Adrenal gland (tissue), 5 donors: ENCODE data around the gene TRAPPC13.
"Not testable (repeated sequence)": the region's sequence is repeated elsewhere in the genome, so short reads cannot be mapped to it uniquely, and the experiment has no call there.

Source experiments
- POLR2A ChIP-seq, 2 donors: fragments of 450-650 bp; IDR thresholded peaks; one replicate each; pipeline ENCODE4 v1.6.1; 2017; ENCODE audit warnings: antibody characterized with exemption in 2 of 2, mild to moderate bottlenecking in 2 of 2, moderate library complexity in 1 of 2
- TF ChIP-seq, protein P1 (sequence below), 6 experiments: fragments of 450-650 bp in 4 of 6; fragments of 200-600 bp in 2 of 6; sonication (generic) in 1 of 6; IDR thresholded peaks; 1 replicate in 5 of 6; 2 replicates in 1 of 6; pipeline versions ENCODE4 v1.5.1 to v1.8.0; 2016 to 2021; ENCODE audit warnings: antibody characterized with exemption in 6 of 6, mild to moderate bottlenecking in 2 of 6, moderate library complexity in 1 of 6
- donor health status: DM: no; HTN: no; CAD: no.

GRCh38 chr5:65601761-65602160 is 23.1 kb upstream of the TRAPPC13 start:
- TF ChIP-seq, protein P1, sequence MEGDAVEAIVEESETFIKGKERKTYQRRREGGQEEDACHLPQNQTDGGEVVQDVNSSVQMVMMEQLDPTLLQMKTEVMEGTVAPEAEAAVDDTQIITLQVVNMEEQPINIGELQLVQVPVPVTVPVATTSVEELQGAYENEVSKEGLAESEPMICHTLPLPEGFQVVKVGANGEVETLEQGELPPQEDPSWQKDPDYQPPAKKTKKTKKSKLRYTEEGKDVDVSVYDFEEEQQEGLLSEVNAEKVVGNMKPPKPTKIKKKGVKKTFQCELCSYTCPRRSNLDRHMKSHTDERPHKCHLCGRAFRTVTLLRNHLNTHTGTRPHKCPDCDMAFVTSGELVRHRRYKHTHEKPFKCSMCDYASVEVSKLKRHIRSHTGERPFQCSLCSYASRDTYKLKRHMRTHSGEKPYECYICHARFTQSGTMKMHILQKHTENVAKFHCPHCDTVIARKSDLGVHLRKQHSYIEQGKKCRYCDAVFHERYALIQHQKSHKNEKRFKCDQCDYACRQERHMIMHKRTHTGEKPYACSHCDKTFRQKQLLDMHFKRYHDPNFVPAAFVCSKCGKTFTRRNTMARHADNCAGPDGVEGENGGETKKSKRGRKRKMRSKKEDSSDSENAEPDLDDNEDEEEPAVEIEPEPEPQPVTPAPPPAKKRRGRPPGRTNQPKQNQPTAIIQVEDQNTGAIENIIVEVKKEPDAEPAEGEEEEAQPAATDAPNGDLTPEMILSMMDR (IDR thresholded peaks at IDR 0.05) = not testable (repeated sequence)
- not testable (repeated sequence) for TF ChIP-seq POLR2A (IDR thresholded peaks at IDR 0.05)
